HG02973 (cell line): ENCODE measurements around the gene MAP6.

ENCODE experiments used
- ATAC-seq: cut with Tn5 transposase; IDR thresholded peaks from one replicate; pipeline ENCODE4 v1.9.1; 2021; ENCODE audit warnings: moderate library complexity; ENCODE audit not compliant: unreplicated experiment

MAP6 gene

GRCh38 chr11:75667255-75667830 is 1.5 kb downstream of the MAP6 start:
- ATAC-seq: no peak

- no peak for ATAC-seq
Measured at GRCh38 chr11:75665990-75666389, 2.8 kb downstream of the MAP6 start.

- no peak for ATAC-seq
Measured at GRCh38 chr11:75665126-75665525, 3.7 kb downstream of the MAP6 start.

GRCh38 chr11:75664389-75664788 is 4.4 kb downstream of the MAP6 start:
- ATAC-seq: no peak

- no peak for ATAC-seq
Measured at GRCh38 chr11:75663808-75664207, 5.0 kb downstream of the MAP6 start.

- no peak for ATAC-seq
Measured at GRCh38 chr11:75659836-75660235, 9.0 kb downstream of the MAP6 start.

GRCh38 chr11:75656044-75656727 is 12.7 kb downstream of the MAP6 start:
- ATAC-seq: no peak

GRCh38 chr11:75655605-75656004 is 13.2 kb downstream of the MAP6 start:
- ATAC-seq: no peak

- ATAC-seq: no peak
Measured at GRCh38 chr11:75654314-75654713, 14.5 kb downstream of the MAP6 start.

- no peak for ATAC-seq
Measured at GRCh38 chr11:75653532-75653931, 15.3 kb downstream of the MAP6 start.

- ATAC-seq: no peak
Measured at GRCh38 chr11:75652936-75653335, 15.9 kb downstream of the MAP6 start.

GRCh38 chr11:75651218-75651617 is 17.6 kb downstream of the MAP6 start:
- ATAC-seq: no peak

GRCh38 chr11:75650167-75650723 is 18.6 kb downstream of the MAP6 start:
- ATAC-seq: no peak

GRCh38 chr11:75644946-75645345 is 23.9 kb downstream of the MAP6 start:
- ATAC-seq: no peak

- ATAC-seq: no peak
Measured at GRCh38 chr11:75644370-75644769, 24.5 kb downstream of the MAP6 start.

- no peak for ATAC-seq
Measured at GRCh38 chr11:75642402-75643113, 26.3 kb downstream of the MAP6 start.

GRCh38 chr11:75639762-75640181 is 29.1 kb downstream of the MAP6 start:
- no peak for ATAC-seq

- no peak for ATAC-seq
Measured at GRCh38 chr11:75637998-75638397, 30.8 kb downstream of the MAP6 start.

GRCh38 chr11:75635066-75635862 is 33.6 kb downstream of the MAP6 start:
- no peak for ATAC-seq

GRCh38 chr11:75633409-75634066 is 35.3 kb downstream of the MAP6 start:
- ATAC-seq: no peak

- no peak for ATAC-seq
Measured at GRCh38 chr11:75632962-75633361, 35.9 kb downstream of the MAP6 start.
